Stimulated activated CD8-positive, alpha-beta memory T cell treated with anti-CD3 and anti-CD28 coated beads, Interleukin-12 subunit alpha, Interleukin-12 subunit beta, amount 100 ng/mL, for 4 hours (primary cell): ENCODE data around the gene PACS2.
"Not testable (repeated sequence)": the region's sequence is repeated elsewhere in the genome, so short reads cannot be mapped to it uniquely, and the experiment has no call there.

Source experiments
- DNase-seq: peaks from one replicate; pipeline ENCODE4 v3.0.0-alpha.2; 2020; ENCODE audit warnings: low read depth

PACS2 gene

DNA sequence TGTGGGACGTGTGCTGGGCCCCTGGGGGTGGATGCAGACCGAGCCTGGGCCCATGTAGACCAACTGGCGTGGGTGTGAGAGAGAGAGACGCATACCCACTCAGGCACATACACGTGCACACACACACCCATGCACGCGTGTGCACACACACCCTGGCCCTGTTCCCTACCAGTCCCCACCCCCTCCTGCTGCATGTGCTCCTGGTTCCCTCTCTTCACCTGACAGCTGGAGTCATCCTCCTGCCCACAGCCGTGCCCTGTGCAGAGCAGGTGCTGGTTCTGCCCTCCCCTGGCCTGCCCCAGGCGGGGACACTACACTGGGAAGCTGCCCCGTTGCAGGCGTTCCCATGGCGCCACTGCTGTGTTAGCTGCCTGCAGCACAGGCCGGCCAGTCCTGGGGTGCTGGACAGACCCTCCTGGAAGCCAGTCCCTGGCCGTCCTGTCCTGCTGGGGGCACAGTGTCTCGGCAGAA, 18.5 kb downstream of the PACS2 start:
- no peak for DNase-seq

- DNase-seq: no peak
These were observed 19.2 kb downstream of the PACS2 start for GRCh38 chr14:105333613-105334364.

- no peak for DNase-seq
These were observed 20.1 kb downstream of the PACS2 start for GRCh38 chr14:105334383-105335230.

DNA sequence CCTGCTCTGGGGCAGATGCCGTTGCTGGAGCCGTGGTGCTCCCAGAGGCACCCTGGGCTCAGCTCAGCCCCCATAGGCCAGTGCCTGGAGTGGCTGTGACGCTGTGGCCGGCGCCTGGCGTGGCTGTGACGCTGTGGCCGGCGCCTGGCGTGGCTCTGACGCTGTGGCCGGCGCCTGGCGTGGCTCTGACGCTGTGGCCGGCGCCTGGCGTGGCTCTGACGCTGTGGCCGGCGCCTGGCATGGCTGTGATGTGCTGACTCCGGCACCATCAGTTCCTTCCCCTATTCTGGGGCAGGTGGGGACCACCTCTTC, 20.6 kb downstream of the PACS2 start:
- DNase-seq: not testable (repeated sequence)

DNA sequence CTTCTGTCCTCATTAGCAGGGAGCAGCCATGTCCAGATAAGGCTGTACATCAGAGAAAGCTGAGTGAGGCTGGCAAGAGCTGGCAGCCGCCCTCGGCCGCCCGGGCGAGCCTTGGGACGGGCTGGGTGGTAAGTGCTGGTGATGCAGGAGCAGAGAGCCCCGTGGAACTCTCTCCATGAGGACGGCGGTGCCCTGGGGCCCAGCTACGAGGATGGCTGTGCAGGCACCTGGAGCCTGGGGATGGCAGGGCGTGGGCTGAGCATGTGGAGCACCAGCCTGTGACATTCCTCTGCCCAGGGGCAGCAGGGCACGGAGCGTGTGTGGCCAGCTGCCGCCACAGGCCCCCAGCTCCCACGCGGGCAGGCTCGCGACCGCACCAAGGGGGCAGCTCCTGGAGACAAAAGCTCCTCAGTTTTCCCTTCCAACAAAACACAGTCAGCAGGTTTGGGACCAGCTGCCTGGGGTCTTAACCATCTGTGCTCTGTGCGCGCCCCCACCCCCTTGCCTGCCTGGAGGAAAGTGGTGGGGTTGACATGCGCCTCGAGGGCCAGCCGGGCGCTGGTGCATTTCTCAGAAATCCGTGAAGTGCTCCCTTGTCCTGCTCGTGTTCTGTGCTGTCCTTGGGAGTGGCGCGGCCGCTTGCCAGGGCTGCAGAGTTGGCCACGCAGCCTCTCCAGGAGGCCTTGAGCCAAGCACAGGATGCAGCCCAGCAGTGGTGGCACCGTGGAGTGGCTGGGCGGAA, 21.4 kb downstream of the PACS2 start:
- DNase-seq: no peak

- DNase-seq: no peak
These were observed 22.1 kb downstream of the PACS2 start for GRCh38 chr14:105336477-105337287.

- DNase-seq: no peak
These were observed 22.9 kb downstream of the PACS2 start for GRCh38 chr14:105337433-105337832.

GRCh38 chr14:105337966-105338741, 23.6 kb downstream of the PACS2 start:
- DNase-seq: no peak

- no peak for DNase-seq
These were observed 26.5 kb downstream of the PACS2 start for GRCh38 chr14:105340821-105341733.

- DNase-seq: no peak
These were observed 28.6 kb downstream of the PACS2 start for GRCh38 chr14:105343194-105343593.

- no peak for DNase-seq
These were observed 31.6 kb downstream of the PACS2 start for GRCh38 chr14:105346200-105346533.

- DNase-seq: no peak
These were observed 32.5 kb downstream of the PACS2 start for GRCh38 chr14:105346876-105347586.

GRCh38 chr14:105347587-105347968, 33.0 kb downstream of the PACS2 start:
- DNase-seq: no peak

DNA sequence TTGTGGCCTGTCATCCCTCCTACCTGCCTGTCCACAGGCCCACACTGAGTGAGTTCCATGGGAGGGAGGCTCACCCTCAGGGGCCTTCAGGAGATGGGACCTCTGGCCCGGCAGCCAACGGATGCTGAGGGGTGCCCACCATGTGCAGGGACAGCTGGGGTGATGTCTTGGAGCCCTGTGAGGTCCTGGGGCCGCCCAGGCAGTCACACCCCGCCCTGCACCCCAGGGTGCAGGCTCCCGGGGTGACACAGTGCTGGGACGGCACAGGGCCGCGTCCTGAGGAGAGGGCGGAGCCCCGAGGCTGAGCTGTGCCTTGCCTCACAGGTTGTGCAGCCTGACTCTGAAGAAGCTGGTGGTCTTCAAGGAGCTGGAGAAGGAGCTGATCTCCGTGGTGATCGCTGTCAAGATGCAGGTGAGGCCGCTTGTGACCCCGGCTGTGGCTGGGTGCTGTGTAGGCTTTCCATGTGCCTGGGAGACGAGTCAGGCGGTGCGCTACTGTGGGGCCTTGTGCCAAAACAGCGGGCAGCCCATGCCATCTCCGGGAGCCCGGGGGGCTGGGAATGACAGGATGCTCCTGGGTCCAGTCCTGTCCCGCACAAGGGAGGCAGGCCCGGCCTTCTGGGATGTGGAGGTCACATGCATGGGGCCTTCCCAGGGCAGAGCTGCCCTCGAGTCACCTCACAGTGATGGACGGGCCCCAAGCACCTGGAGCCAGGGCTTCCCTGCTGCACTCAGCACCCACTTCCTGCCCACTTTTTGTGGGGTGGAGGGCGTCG, 33.8 kb downstream of the PACS2 start:
- DNase-seq: no peak

DNA sequence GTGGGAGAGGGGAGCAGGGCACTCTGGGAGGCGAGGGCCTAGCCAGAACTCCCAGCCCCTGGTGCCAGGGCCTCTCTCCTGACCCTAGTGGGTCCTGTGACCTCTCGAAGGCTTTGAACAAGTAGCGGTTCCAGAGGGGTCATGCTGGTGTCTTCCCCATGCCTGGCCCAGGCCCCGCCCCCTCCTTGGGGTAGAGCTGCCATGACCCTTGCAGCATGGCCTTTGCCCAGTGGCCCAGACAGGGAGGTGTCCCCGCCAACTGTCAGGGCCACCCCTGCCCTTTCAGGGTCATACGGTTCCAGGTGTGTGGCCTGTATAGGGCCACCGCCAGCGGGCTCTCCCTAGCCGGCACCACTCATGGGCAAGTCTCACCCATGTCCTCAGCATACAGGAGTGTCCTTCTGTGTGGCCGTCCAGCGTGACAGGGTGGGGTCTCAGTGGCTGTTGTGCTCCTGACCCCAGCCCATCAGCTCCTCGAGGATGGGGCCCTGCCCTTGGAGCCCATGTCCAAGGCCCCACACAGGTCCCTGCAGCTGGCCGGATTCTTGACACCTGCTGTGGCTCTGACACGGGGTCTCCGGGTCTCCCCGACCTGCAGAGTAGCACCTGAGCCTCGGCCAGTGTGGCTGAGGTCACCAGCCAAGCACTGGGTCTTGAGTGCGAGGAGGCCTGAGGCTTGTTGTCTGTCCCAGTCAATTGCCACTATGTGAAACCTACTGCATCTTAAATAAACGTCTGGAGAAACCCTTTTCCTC, 34.6 kb downstream of the PACS2 start:
- DNase-seq: no peak

DNA sequence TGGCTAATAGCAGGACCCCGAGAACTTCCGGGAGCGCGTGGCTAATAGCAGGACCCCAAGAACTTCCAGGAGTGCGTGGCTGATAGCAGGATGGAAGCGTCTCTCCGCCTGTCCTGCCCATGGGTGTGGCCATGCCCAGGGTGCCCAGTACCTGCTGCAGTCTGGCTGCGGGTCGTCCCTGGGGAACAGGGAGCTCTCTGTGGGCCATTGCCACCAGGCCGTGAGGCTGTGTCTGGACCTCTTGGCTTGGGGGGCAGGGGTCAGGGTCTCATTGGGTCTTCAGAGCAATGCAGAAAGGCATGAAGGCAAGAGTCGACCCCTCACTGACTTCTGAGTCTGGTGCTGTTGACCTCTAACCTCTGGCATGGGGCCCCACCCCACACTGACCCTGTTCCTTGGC, 35.4 kb downstream of the PACS2 start:
- DNase-seq: no peak

DNA sequence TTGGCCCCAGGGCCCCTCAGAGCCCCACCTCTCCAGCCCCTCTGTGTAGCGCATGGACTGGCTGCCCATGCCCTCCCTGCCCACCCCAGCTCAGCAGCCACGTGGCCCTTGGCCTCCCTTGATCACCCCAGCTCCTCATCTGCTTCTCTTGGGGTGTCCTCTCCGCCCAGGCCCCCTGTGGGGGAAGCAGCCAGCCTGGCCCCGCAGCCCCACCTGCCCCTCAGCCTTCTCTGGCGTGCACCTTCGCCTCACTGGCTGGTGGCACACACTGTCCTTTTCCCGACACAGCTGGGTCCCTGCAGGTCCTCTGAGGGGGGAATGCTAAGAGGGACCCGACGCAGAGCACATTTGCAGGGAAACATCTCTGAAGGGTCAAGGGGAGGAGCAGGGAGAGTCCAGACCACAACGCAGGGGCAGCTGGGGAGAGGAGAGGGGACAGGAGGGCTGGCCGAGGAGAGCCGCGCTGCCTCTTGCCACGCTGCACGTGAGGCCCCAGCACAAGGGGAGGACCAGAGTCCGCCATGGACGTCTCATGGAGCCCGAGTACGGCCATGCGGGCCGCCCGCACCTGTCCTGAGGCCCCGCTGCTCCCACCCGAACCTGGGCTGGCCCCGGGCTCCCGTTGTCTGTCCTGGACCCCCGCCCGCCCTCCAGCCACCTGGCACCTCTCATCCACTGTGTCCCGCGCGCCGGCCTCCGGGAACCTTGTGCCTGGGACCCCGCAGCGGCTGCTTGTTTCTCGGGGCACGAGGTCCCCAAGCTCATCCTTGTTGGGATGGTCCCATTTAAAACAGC, 36.1 kb downstream of the PACS2 start:
- no peak for DNase-seq
